RWPE1 (cell line): Measurements from ENCODE around the gene NPAS2.

ENCODE experiments used
- CTCF ChIA-PET: fragments of 350-600 bp; sonication (Branson Sonifier 250); formaldehyde crosslinking; extraction: SDS; loops from one replicate; lab custom pipeline; 2021; lab: Yijun Ruan, JAX
- POLR2A ChIA-PET: fragments of 400-600 bp; formaldehyde crosslinking; extraction: SDS; loops from one replicate; lab custom pipeline; 2020; ENCODE audit warnings: antibody characterized with exemption; ENCODE audit not compliant: low non-redundant PET; lab: Yijun Ruan, JAX
- DNase-seq: peaks from one replicate; pipeline ENCODE4 v3.0.0; 2012; ENCODE audit warnings: low spot score
- H3K27ac ChIP-seq: fragments of 450-650 bp; 2 replicates; pipeline ENCODE4 v1.5.1; 2017
- TF ChIP-seq, protein P1 (sequence below): fragments of 450-650 bp; conservative IDR thresholded peaks from 2 replicates; pipeline ENCODE4 v1.5.1; 2017; ENCODE audit warnings: low read depth, mild to moderate bottlenecking

Gene NPAS2

DNA sequence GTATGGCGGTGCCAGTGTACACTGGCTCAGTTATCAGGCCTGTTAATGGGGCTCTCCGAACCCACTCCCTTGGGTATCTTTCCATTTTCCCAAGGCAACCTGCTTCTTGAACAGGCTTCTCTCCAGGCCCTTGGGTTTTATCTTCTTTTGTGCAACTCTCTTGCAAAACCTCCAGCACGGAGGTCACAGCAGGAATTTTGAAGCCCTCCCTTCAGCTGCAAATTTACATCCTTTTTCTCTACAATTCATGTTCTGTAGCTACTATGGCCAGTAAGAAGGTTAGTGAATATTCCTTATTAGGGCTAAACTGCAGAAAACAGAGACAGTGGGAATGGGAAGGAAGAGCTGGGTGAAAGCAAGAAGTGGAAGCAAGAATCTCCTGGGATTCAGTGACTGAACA, 10.4 kb upstream of the NPAS2 start:
- TF ChIP-seq, protein P1, sequence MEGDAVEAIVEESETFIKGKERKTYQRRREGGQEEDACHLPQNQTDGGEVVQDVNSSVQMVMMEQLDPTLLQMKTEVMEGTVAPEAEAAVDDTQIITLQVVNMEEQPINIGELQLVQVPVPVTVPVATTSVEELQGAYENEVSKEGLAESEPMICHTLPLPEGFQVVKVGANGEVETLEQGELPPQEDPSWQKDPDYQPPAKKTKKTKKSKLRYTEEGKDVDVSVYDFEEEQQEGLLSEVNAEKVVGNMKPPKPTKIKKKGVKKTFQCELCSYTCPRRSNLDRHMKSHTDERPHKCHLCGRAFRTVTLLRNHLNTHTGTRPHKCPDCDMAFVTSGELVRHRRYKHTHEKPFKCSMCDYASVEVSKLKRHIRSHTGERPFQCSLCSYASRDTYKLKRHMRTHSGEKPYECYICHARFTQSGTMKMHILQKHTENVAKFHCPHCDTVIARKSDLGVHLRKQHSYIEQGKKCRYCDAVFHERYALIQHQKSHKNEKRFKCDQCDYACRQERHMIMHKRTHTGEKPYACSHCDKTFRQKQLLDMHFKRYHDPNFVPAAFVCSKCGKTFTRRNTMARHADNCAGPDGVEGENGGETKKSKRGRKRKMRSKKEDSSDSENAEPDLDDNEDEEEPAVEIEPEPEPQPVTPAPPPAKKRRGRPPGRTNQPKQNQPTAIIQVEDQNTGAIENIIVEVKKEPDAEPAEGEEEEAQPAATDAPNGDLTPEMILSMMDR: no peak
- no peak overlapping the region for H3K27ac ChIP-seq
- ChIA-PET CTCF (interaction anchor here (0.6 kb wide), 1 partner anchor 141 kb away, joined by 4 read pairs; no protein-coding TSS in a partner anchor), POLR2A (no interaction called here)
- no peak for DNase-seq

DNA sequence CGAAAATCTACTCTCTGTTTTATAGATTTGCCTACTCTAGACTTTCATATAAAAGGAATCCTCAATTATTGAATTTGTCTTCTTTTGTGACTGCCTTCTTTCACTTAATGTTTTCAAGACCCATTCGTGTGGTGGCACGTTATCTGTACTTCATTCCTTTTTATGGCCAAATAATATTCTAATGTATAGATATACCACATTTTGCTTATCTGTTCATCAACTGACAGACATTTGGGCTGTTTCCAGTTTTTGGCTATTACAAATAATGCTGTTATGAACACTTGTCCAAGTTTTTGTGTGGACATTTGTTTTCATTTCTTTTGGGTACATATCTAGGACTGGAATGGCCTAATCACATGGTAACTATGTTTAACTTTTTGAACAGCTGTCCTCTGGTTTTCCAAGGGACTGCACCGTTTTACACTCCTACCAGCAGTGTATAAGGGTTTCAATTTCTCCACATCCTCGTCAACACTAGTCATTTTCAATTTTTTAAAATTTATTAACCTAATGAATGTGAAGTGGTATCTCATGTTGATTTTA, 9.3 kb upstream of the NPAS2 start:
- DNase-seq: no peak
- no peak overlapping the region for H3K27ac ChIP-seq
- ChIA-PET CTCF (no interaction called here), POLR2A (no interaction called here)
- TF ChIP-seq, protein P1: no peak

DNA sequence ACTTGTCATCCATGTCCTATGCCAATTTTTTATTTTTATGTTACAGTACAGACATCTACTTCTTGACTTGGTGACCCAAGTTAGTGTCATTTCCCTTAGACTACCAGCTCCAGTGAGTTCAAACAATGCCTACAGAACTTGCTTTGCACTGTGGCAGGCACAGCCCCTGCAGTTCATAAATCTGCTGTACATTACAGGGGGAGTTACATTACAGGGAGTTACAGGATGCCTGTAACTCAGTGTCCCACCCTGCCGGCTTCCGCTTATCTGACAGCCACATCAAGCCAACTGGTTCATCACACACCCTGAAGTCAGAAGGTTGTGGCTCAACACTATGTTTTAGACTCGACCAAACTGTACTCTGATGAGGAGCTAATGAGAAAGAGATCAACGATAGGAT, 7.8 kb upstream of the NPAS2 start:
- ChIA-PET POLR2A (no interaction called here), CTCF (interaction anchor here (0.5 kb wide), 1 partner anchor 1286 kb away, joined by 3 read pairs; no protein-coding TSS in a partner anchor)
- TF ChIP-seq, protein P1: no peak
- no peak overlapping the region for H3K27ac ChIP-seq
- no peak for DNase-seq

DNA sequence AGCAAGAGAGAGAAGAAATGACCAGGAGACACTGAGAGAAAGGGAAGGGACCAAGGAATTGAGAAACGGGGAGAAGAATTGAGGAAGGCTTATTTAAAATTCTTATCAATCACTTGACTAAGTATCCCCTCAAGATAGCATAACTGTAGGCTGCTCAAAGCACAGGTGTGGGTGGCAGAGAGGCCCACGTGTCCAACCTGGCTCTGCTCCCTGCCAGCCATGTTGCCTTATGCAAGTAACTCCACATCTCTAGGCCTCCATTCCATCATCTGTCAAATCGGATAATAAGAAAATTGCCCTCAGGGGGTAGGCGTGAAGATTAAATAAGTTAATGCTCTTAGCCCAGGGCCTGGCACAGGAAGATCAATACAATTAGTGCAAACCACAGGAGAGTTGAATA, 7.4 kb upstream of the NPAS2 start:
- ChIA-PET CTCF (no interaction called here), POLR2A (no interaction called here)
- no peak overlapping the region for H3K27ac ChIP-seq
- TF ChIP-seq, protein P1: no peak
- no peak for DNase-seq

DNA sequence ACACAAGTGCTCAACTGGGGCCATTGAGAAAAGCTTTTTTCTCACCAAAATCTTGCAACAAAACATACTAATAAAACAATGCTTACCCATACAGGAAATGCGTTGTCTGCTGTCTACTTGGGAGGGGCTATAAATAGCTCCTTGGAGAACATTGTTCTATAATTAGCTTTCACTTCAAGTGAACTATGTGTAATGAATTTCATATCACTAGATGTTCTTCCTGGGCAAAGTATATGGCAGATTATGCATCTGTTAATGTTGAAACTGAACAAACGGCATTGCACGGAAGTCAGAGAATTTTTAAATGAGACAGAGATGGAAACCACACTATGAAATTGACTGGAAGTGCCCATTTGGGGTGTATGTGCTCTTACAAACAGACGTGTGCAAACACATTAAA, 6.4 kb upstream of the NPAS2 start:
- DNase-seq: no peak
- H3K27ac ChIP-seq: no peak overlapping the region
- ChIA-PET POLR2A (no interaction called here), CTCF (interaction anchor here (0.6 kb wide), 1 partner anchor 71 kb away, joined by 3 read pairs; no protein-coding TSS in a partner anchor)
- TF ChIP-seq, protein P1: no peak

DNA sequence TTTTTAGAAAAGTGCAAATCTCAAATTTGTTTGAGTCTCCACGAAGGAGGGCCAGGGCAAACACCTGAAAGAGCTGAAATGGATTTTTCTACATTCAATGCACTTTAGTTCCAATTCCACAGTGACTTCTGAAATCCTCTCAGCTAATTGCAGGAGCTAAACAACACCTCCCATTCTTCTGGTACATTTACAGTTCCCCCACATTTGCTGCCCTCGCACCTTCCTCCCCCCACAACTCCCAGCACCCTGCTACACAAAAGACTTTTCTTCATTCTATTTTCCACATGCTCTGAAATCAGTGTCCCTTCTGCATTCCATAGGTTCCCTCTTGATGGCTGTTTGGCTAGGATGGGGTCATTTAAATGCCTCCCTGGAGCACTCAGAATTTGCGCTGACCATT, 5.9 kb upstream of the NPAS2 start:
- ChIA-PET CTCF (no interaction called here), POLR2A (no interaction called here)
- no peak overlapping the region for H3K27ac ChIP-seq
- TF ChIP-seq, protein P1: no peak
- no peak for DNase-seq
